ENCODE results near the gene PARD3. TPM values are rescaled to one million over a fixed set of nuclear protein-coding genes. Genes with fewer than 3 reads are reported as not detected.

The PARD3 gene
- total RNA-seq, 1 experiment from 2014 or later: 46.3 TPM

DNA sequence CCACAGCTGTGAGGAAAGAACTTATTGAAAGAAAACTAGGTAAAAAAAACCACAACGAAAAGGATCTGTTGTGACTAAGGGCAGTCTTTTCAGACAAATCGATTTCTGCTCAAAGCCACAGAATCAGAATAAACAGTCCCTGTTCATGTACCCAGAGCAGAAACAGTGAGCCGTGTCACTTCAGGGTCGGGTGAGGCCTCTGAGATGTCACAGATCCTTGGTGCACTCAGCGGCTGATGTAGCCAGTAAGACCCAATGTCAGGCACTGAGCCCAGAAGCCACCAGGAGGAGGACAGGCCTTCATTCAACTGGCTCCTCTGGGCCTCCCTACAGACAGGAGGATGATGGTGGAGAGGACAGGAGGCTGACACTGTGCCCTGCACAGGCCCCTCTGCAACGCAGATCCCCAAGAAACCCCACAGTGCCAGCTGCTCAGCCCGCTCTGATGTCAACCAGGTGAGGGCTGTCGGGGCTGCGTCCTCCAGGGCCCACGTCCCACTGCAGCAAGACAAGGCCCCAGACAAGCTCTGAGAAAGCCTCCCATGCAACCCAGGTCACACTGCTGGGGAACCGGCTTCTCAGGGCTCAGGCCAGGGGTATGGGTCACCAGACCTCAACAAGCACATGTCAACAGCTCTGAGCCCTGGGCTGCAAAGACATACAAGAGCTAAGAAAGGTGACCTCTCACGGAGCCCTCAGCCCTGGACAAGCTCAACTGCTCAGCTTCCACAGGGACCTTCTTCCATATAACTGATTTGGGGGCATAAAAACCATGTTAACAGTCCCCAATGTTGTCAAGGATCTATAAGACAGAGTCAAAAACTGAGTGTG is 190.6 kb downstream of the PARD3 start:
- no peaks in the 10 kb centered on the region for H3K79me2 ChIP-seq (ENCODE audit: insufficient read depth, low read length)
- intact Hi-C loops (cut with micrococcal nuclease): no loop called here
- ChIA-PET CTCF (interaction anchor here (1.7 kb wide), 1 partner anchor 14 kb away, joined by 5 read pairs; no protein-coding TSS in a partner anchor), RAD21 (ENCODE audit: low non-redundant PET in 1 of 2, low total read pairs in 2 of 2, uncharacterized antibody in 2 of 2, unreplicated experiment in 2 of 2) (no interaction called here), POLR2A (no interaction called here)
- H3K27ac ChIP-seq (ENCODE audit: low read depth, low read length): no peak overlapping the region
- H4K20me1 ChIP-seq (ENCODE audit: insufficient read depth): 0 out of 2 replicates have a peak, but pooled peaks cover 2% of the 10 kb centered on the region
- TF ChIP-seq EZH2phosphoT487 (IDR thresholded peaks at IDR 0.05; ENCODE audit: borderline replicate concordance) (no peak), YY1 (IDR thresholded peaks at IDR 0.05; ENCODE audit: extremely low read depth, insufficient replicate concordance, low read depth, low read length) (no peak), SIN3A (IDR thresholded peaks at IDR 0.05; ENCODE audit: low read depth) (no peak), EGR1 (IDR thresholded peaks at IDR 0.05; ENCODE audit: low read depth) (no peak), CBX3 (IDR thresholded peaks at IDR 0.05; ENCODE audit: low read depth) (no peak), CEBPB (IDR thresholded peaks at IDR 0.05; ENCODE audit: low read depth) (no peak), SP1 (IDR thresholded peaks at IDR 0.05; ENCODE audit: low read depth) (no peak), RAD21 (IDR thresholded peaks at IDR 0.05; ENCODE audit: low read depth) (no peak), ZNF274 (IDR thresholded peaks at IDR 0.05; ENCODE audit: low read depth, low read length) (no peak), POLR2AphosphoS5 (IDR thresholded peaks at IDR 0.05; ENCODE audit: low read depth, low read length) (no peak), SRF (IDR thresholded peaks at IDR 0.05; ENCODE audit: low read depth) (no peak), EZH2 (IDR thresholded peaks at IDR 0.05) (no peak), POLR2A (IDR thresholded peaks at IDR 0.05; ENCODE audit: borderline replicate concordance, extremely low read depth, insufficient read depth, insufficient read length) (no peak), JUND (IDR thresholded peaks at IDR 0.05) (no peak), ELF1 (IDR thresholded peaks at IDR 0.05; ENCODE audit: borderline replicate concordance, low read depth) (no peak)
- TF ChIP-seq, protein P1, sequence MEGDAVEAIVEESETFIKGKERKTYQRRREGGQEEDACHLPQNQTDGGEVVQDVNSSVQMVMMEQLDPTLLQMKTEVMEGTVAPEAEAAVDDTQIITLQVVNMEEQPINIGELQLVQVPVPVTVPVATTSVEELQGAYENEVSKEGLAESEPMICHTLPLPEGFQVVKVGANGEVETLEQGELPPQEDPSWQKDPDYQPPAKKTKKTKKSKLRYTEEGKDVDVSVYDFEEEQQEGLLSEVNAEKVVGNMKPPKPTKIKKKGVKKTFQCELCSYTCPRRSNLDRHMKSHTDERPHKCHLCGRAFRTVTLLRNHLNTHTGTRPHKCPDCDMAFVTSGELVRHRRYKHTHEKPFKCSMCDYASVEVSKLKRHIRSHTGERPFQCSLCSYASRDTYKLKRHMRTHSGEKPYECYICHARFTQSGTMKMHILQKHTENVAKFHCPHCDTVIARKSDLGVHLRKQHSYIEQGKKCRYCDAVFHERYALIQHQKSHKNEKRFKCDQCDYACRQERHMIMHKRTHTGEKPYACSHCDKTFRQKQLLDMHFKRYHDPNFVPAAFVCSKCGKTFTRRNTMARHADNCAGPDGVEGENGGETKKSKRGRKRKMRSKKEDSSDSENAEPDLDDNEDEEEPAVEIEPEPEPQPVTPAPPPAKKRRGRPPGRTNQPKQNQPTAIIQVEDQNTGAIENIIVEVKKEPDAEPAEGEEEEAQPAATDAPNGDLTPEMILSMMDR (IDR thresholded peaks at IDR 0.05 in 2 of 3, conservative IDR thresholded peaks at IDR 0.05 in 1 of 3; ENCODE audit: borderline replicate concordance in 1 of 3, insufficient read depth in 1 of 3, low read depth in 2 of 3, low read length in 2 of 3): no peak
- TF ChIP-seq, protein P2, sequence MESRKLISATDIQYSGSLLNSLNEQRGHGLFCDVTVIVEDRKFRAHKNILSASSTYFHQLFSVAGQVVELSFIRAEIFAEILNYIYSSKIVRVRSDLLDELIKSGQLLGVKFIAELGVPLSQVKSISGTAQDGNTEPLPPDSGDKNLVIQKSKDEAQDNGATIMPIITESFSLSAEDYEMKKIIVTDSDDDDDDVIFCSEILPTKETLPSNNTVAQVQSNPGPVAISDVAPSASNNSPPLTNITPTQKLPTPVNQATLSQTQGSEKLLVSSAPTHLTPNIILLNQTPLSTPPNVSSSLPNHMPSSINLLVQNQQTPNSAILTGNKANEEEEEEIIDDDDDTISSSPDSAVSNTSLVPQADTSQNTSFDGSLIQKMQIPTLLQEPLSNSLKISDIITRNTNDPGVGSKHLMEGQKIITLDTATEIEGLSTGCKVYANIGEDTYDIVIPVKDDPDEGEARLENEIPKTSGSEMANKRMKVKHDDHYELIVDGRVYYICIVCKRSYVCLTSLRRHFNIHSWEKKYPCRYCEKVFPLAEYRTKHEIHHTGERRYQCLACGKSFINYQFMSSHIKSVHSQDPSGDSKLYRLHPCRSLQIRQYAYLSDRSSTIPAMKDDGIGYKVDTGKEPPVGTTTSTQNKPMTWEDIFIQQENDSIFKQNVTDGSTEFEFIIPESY (IDR thresholded peaks at IDR 0.05; ENCODE audit: extremely low read depth, insufficient replicate concordance, low read length): no peak
- TF ChIP-seq, protein P3, sequence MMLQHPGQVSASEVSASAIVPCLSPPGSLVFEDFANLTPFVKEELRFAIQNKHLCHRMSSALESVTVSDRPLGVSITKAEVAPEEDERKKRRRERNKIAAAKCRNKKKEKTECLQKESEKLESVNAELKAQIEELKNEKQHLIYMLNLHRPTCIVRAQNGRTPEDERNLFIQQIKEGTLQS (IDR thresholded peaks at IDR 0.05): no peak
- TF ChIP-seq, protein P4, sequence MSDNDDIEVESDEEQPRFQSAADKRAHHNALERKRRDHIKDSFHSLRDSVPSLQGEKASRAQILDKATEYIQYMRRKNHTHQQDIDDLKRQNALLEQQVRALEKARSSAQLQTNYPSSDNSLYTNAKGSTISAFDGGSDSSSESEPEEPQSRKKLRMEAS (IDR thresholded peaks at IDR 0.05): no peak
- DNase-seq (ENCODE audit: low read depth, low spot score): no peak
- BruUV-seq (replicated peaks): no TSS peak
- no peak overlapping the region for H3K9ac ChIP-seq (ENCODE audit: low read length)
- H3K36me3 ChIP-seq (ENCODE audit: control insufficient read depth in 1 of 2, insufficient read depth in 2 of 2, low read length in 2 of 2): no peaks in the 10 kb centered on the region
- H3K9me2 ChIP-seq (ENCODE audit: insufficient read depth): no peaks in the 10 kb centered on the region
- H3K27me3 ChIP-seq (ENCODE audit: insufficient read depth, low read length): no peaks in the 10 kb centered on the region
- ATAC-seq: no peak
- peaks cover 10 to 12% of the 10 kb centered on the region in 2 experiments for H3K4me1 ChIP-seq (ENCODE audit: control insufficient read depth in 1 of 2, insufficient read depth in 2 of 2, low read length in 2 of 2)
- no peak overlapping the region for H3K4me3 ChIP-seq (replicated peaks in 1 of 2; ENCODE audit: low read depth in 1 of 2, low read length in 2 of 2)
- H3K9me3 ChIP-seq (ENCODE audit: control insufficient read depth in 1 of 2, insufficient read depth in 1 of 2, low read depth in 1 of 2, low read length in 2 of 2): no peaks in the 10 kb centered on the region
- no peak overlapping the region for H3K4me2 ChIP-seq (ENCODE audit: low read length)
- H2AFZ ChIP-seq (ENCODE audit: low read depth, low read length, poor library complexity, severe bottlenecking): no peak overlapping the region

Data from HCT116 (cell line).